Activated T-helper 17 cell treated with anti-CD3 and anti-CD28 coated beads, Interleukin-2, amount 50 U/mL, for 72 hours (primary cell): ENCODE measurements around the gene MBP. TPM values are rescaled to one million over a fixed set of nuclear protein-coding genes. Genes with fewer than 3 reads are reported as not detected.
"Not testable (repeated sequence)": the region's sequence is repeated elsewhere in the genome, so short reads cannot be mapped to it uniquely, and the experiment has no call there.

Source experiments
- ATAC-seq: fragments of 150-1000 bp; cut with Tn5 transposase; replicated peaks from 2 replicates; pipeline ENCODE4 v1.10.0; 2021; ENCODE audit warnings: mild to moderate bottlenecking, moderate library complexity
- H3K27ac Mint-ChIP-seq: one replicate; pipeline ENCODE4 v1.8.0; 2022; ENCODE audit warnings: mixed read lengths
- H3K27me3 Mint-ChIP-seq: one replicate; pipeline ENCODE4 v1.8.0; 2022; ENCODE audit warnings: mixed read lengths
- H3K36me3 Mint-ChIP-seq: one replicate; pipeline ENCODE4 v1.8.0; 2022; ENCODE audit warnings: low read depth, mild to moderate bottlenecking, mixed read lengths
- H3K4me1 Mint-ChIP-seq: one replicate; pipeline ENCODE4 v1.8.0; 2022; ENCODE audit warnings: mixed read lengths
- H3K4me3 Mint-ChIP-seq: one replicate; pipeline ENCODE4 v1.8.0; 2022; ENCODE audit warnings: mild to moderate bottlenecking, mixed read lengths
- H3K9me3 Mint-ChIP-seq: one replicate; pipeline ENCODE4 v1.8.0; 2022; ENCODE audit warnings: mixed read lengths
- total RNA-seq, 2 donors: library from RNA; stranded (reverse); gene quantifications; one replicate each; pipeline ENCODE4 v1.2.3, GENCODE V29; 2022

Gene MBP
- total RNA-seq, 2 donors from 2014 or later: 55.7 to 66.5 TPM

DNA sequence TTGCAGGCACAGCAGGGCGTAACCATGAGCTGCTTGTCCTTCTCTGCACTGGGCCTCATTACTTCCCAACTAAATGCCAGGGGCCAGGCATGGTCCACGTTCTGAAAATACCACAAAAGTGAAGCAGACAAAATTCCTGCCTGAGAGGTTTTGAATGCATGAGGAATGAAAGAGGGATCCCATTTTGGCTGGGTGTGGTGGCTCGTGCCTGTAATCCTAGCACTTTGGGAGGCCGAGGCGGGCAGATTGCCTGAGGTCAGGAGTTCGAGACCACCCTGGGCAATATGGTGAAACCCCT is 139.5 kb downstream of the MBP start:
- Mint-ChIP-seq H3K9me3 (no peaks in the 10 kb centered on the region), H3K27me3 (no peaks in the 10 kb centered on the region), H3K36me3 (no peaks in the 10 kb centered on the region), H3K4me1 (no peaks in the 10 kb centered on the region), H3K27ac (no peak overlapping the region), H3K4me3 (no peak overlapping the region)
- no peak for ATAC-seq

DNA sequence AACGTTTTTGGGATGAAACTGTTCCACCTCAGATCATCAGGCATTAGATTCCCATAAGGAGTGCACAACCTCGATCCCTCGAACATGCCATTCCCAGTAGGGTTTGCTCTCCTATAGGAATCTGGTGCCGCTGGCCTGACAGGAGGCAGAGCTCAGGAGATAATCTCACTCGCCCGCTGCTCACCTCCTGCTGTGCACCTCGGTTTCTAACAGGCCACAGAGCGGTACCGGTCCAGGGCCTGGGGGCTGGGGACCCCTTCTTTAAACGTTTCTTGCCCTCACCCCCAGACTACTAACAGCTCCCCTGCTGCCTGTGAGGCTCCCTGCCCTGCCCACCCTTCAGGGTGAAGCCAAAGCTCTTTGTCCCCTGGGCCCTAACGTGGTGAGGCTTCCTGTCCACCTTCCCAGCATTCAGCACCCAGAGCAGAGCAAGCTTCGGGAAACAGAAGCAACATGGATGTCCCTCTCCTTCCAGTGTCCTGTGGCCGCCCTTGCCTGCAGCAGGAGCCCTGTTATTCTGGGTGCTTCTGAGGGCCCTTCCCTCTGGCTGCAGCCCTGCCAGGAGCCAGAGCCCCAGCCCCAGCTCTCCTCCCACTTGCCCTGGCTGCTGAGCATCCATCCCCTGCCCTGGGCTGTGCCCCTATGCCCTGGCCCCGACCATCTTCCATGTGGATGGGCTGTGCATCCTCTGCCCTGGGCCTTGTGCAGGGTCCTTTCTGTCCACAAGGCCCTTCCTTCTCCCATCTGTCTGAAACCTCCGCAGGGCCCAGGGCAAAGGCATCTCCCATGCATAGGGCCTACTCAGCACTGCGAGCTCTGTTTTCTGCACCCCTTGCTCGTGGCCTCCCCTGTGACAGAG is 140.1 kb downstream of the MBP start:
- H3K4me3 Mint-ChIP-seq: no peak overlapping the region
- no peaks in the 10 kb centered on the region for H3K27me3 Mint-ChIP-seq
- no peaks in the 10 kb centered on the region for H3K9me3 Mint-ChIP-seq
- no peak for ATAC-seq
- H3K4me1 Mint-ChIP-seq: no peaks in the 10 kb centered on the region
- H3K36me3 Mint-ChIP-seq: no peaks in the 10 kb centered on the region
- H3K27ac Mint-ChIP-seq: no peak overlapping the region

DNA sequence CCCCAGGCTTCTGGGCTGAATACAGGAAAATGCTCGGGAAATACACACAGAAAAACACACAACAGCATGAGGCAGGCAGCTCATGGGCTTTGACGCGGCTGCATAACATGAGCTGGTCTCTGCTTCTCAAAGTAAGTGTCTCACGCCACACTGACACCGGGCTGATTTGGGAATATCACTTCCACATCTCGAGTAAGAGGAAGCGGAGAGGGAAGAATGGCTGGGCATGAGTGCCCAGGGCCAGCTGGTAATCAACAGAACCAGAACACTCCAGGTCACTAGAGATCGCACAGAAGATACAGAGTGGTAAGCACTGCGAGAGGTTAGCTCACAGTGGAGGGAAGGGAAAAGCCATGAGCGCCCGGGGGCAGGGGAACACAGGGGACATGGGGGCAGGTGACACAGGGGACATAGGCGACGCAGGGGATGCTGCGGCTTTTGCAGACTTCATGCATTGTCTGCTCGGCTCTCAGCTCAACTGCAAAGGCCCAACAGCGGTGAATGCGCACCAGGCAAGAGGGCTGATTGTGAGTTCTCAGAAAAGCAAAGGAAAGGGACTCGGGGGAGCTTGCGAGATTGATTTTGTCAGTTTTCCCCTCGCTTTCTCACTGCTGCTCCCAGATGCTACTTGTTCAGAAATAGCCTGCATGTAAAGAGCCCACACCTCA is 141.4 kb downstream of the MBP start:
- Mint-ChIP-seq H3K27ac (peak overlapping the region; percentile 34), H3K9me3 (no peaks in the 10 kb centered on the region), H3K27me3 (no peaks in the 10 kb centered on the region), H3K4me3 (no peak overlapping the region), H3K36me3 (no peaks in the 10 kb centered on the region), H3K4me1 (no peaks in the 10 kb centered on the region)
- ATAC-seq: no peak

DNA sequence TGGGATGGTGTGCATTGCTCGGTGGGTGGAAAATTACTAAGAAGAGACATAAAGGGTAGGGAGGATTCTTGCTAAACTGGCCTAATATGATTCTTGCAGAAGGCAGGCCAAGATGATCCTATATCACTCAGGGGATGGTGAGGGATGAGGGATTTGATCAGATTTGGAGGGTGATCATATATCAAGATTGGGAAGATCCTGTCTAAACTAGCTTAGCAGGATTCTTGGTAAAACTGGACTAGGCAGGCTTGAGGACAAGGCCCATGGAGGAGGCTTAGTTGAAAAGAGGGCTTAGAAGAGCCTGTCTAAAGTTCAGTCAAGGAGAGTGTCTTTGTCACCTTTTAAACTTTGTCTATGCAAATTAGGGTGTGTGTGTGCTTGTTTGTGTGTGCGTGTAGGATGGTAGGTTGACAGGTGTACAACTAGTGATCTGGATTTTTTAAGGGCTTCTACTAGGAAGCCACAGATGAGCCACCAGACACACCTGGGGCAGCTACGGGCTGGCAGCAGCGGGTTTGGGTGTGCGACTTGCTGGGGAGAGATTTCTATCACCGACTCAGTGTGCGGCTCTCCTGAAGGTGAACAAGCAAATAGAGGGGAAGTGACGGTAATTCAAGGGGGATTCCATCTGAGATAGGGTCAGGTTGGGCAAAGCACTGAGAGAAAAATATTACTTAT is 142.1 kb downstream of the MBP start:
- H3K4me1 Mint-ChIP-seq, H3K4me3 Mint-ChIP-seq, H3K27me3 Mint-ChIP-seq, H3K9me3 Mint-ChIP-seq, H3K36me3 Mint-ChIP-seq, ATAC-seq: not testable (repeated sequence)
- peak overlapping the region; percentile 34 for H3K27ac Mint-ChIP-seq

DNA sequence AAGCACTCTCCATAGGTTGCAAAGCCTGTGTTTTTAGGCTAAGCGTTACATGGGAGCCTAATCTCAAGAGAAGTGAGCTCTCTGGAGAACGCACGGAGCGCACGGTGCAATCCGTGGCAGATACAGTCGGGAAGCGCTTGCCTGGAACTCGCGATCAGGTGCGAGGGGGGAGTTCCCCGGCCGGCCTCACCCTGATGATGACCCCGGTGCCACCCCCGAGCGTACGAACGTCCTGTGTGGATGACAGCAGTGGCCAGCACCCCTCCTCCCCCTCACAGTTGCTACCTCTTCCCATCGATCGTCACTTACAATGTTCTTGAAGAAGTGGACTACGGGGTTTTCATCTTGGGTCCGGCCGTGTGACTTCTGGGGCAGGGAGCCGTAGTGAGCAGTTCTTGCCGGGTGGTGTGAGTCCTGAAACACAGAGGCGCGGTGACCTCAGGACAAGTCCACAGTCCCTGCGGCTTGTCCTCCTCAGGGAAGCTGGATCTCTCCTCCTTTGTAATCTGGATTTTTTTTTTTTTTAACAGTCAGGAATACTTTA is 142.9 kb downstream of the MBP start:
- no peaks in the 10 kb centered on the region for H3K9me3 Mint-ChIP-seq
- ATAC-seq: no peak
- H3K27me3 Mint-ChIP-seq: no peaks in the 10 kb centered on the region
- no peak overlapping the region for H3K4me3 Mint-ChIP-seq
- H3K4me1 Mint-ChIP-seq: no peaks in the 10 kb centered on the region
- H3K36me3 Mint-ChIP-seq: no peaks in the 10 kb centered on the region
- H3K27ac Mint-ChIP-seq: no peak overlapping the region

DNA sequence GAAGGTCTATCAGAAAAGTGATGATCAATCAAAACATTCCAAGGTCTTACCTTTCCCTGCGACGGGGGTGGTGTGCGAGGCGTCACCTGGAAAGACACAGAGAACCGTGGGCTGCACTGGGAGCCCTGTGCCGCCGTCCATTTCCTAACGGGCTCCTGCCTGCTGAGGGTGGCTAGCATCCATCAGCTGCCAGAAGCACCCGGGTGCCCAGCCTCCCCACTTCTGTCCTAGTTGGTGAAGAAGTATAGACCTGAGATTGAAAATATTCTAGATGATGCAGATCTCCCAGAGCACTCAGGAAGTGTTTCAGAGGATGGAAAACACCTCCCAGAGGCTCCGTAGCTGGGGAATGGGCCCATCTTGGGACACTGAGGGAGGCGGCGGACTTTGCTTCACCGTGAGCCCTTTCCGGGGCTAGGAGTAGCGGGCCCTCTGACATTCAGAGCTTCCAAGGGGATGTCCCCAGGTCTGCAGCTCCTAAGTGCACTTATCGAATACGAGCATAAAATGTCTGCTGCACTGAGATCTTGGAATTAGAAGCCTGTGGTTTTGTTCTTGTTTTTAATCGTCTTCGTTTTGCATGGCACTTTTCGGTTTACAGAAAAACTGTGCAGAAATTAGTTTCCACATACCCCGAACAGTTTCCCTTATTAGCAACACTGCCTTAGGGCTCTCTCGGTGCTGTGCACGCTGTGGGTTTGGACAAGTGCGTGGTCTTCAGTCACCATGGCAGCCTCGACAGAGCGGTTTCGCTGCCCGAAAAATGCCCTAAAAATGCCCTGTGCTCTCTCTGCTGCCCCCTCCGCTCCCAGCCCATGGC is 143.5 kb downstream of the MBP start:
- Mint-ChIP-seq H3K27me3 (no peaks in the 10 kb centered on the region), H3K4me1 (no peaks in the 10 kb centered on the region), H3K9me3 (no peaks in the 10 kb centered on the region), H3K4me3 (no peak overlapping the region), H3K27ac (no peak overlapping the region), H3K36me3 (no peaks in the 10 kb centered on the region)
- peak; percentile 49 for ATAC-seq

DNA sequence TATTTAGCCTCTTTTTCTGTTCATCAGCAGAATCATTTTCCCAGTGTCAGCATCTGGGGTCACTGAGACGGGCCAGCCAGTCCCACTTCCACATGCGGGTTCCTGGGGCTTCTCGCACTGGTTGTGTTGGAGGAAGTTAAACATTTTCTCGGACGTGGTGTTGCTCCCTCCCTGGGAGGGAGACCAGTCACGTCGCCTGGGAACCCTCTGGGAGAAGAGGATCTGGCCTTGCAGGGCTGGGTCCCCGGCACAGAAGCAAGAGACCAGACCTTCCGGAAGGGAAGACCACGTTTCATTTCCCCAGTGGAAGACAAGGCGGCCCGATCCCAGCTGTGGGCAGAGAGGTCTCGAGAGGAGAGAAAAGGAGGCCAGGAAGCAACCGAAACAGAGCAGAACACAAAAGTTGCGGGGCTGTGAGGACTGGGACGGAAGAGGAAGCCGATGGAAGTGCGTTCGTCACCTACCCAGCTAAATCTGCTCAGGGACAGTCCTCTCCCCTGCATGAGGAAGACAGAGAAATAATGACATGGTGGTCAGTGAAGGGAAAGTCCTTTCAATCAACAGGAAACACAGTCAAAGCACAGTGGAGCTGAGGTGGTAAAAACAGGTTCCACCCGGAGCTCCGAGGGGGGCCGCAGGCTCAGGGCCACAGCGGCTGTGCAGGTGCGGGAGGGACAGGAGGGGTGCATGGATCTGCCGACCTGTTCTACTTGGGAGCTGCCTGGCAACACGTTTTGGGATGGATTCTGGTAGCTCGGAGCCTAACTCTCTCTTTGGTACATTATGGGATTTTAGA is 144.4 kb downstream of the MBP start:
- Mint-ChIP-seq H3K27me3 (no peaks in the 10 kb centered on the region), H3K9me3 (no peaks in the 10 kb centered on the region), H3K27ac (no peak overlapping the region), H3K4me1 (no peaks in the 10 kb centered on the region), H3K36me3 (no peaks in the 10 kb centered on the region), H3K4me3 (no peak overlapping the region)
- ATAC-seq: no peak

DNA sequence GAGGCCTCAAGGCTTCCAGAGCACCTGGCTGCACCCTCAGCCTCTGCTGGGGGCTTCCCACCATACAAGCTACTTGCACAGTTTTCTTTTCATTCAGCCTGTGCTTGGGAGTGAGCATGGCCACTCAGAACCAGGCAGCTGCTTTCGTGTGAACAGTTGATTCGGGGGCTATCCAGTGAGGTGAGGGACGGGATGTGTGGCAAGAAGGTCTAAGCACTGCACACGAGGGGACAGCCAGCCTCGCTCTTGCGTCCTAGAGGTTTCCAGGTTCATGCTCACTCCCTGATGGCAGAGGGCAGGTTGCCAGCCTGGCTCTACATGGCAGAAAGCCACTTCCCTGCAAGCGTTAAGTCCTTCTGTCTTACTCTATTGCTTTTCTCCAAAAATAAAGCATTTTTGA is 146.2 kb downstream of the MBP start:
- Mint-ChIP-seq H3K27ac (no peak overlapping the region), H3K4me3 (no peak overlapping the region), H3K36me3 (no peaks in the 10 kb centered on the region), H3K27me3 (no peaks in the 10 kb centered on the region), H3K9me3 (no peaks in the 10 kb centered on the region), H3K4me1 (no peaks in the 10 kb centered on the region)
- ATAC-seq: no peak

DNA sequence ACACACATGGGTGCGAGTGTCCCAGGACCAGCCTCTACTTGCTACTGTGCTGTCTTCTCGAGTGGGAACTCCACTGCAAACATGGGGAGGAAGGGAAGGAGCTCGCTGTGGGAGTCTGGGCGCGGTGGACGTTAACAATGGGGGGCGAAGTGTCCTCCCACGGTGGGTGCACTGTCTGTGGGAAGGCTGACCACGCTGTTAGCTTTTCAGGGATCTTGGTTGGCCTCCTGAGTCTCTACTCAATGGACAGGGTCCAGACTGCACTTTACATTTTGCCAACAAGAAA is 146.7 kb downstream of the MBP start:
- H3K36me3 Mint-ChIP-seq: no peaks in the 10 kb centered on the region

DNA sequence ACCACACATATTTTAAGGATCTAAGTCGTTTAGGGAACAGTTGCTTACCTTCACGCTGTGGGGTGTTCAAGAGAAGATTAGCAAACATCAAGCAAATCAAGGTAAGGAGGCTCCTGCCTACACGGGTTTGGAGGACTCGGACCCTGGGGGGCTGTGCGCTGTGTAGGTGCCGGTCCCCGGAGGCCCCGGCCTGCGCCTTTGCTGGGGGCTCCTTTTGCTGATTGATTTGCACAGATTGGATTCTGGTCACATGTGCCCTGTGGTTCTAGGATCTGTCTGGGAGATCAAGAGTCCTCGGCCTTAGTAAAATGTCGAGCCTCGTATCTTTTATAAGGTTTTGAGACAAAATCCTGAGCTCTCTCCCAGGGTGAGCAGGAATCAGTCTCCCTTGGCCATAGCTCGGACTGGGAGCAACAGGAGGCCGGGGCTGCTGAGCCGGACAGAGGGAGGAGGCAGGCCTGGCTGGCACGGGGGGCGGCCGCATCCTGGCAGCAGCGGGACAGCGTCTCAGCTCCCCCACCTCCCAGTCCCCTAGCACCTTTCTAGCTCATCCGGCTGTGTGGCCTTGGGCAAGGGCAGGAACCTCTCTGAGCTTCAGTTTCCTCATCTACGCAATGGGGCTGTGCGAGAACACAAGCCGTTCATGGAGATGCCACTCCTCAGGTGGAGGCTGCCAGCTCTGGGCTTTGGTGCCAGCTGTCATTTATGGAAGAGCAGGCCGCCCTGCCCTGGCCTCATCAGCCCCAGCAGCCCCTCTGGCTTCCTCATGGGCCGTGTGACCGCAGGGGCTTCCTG is 147.2 kb downstream of the MBP start:
- Mint-ChIP-seq H3K4me1 (no peaks in the 10 kb centered on the region), H3K4me3 (no peak overlapping the region), H3K9me3 (no peaks in the 10 kb centered on the region), H3K27ac (no peak overlapping the region), H3K27me3 (no peaks in the 10 kb centered on the region), H3K36me3 (no peaks in the 10 kb centered on the region)
- no peak for ATAC-seq

More for the DNA sequence above, 146.7 kb downstream of the MBP start:
- H3K4me1 Mint-ChIP-seq: no peaks in the 10 kb centered on the region
- H3K27ac Mint-ChIP-seq: no peak overlapping the region
- H3K27me3 Mint-ChIP-seq: no peaks in the 10 kb centered on the region
- H3K4me3 Mint-ChIP-seq: no peak overlapping the region
- ATAC-seq: no peak
- no peaks in the 10 kb centered on the region for H3K9me3 Mint-ChIP-seq

DNA sequence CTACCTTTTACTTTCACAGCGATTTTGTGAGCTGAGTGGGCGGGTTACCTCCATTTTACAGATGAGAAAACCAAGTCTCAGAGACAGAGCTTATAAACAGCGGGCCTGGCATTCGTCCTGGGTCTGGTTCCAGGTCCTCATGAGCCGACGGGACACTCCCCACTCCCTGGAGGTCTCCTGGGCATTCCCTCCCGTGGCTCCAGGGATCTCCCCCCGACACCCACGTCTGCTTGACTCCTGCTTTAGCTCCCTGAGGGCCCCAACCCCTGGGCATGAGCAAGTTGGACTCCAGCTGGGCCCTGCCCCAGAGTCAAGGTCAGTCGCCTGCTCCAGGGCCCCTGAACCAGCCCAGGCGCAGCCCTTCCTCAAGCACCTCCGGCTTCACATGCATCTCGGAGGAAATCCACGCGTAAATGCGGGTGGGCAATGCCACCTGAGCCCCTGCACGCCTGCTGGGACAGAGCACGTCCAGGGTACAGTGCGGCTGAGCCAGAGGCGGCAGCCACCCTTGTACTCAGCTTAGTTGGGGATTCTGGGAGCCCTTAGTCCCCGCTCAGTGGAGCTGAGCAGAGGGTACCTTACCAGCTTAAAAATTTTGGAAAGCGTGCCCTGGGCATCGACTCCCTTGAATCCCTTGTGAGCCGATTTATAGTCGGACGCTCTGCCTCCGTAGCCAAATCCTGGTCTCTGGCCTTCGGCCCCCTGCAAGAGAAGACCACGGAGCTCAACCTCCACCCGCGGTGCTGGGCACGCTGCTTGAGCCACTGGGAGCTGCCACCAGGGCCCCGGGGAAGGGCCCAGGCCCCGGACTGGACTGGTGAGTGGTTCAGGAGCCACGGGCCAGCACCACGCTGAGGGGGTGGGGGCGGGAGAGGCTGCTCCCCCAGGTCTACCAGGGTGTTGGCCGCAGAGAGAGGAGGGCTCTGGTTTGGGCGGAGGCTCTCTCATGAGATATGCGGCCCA is 148.1 kb downstream of the MBP start:
- Mint-ChIP-seq H3K27me3 (no peaks in the 10 kb centered on the region), H3K9me3 (no peaks in the 10 kb centered on the region), H3K4me3 (no peak overlapping the region), H3K27ac (no peak overlapping the region), H3K36me3 (no peaks in the 10 kb centered on the region), H3K4me1 (no peaks in the 10 kb centered on the region)
- no peak for ATAC-seq

DNA sequence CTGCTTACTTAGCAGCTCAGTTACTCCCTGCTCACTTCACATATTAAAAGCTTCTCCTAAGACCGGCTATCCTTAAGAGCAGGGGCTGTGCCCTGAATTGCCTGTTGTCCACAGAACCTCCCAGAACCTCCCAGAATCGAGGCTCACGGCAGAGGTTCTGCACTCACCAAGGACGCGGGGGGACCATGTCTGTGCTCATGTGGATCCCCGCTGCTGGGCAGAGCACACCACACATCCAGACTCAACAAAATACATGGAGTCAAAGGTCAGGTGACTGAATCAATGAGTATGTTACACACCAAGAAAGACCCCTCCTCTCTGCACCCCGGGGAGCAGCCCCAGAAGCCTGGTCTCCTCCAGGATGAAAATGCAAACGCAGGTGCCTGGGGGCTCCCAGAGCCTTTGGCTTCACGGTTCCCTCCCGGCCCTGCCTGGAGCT is 149.0 kb downstream of the MBP start:
- no peak overlapping the region for H3K4me3 Mint-ChIP-seq
- ATAC-seq: no peak
- H3K27ac Mint-ChIP-seq: no peak overlapping the region
- H3K27me3 Mint-ChIP-seq: no peaks in the 10 kb centered on the region
- H3K36me3 Mint-ChIP-seq: no peaks in the 10 kb centered on the region
- H3K4me1 Mint-ChIP-seq: no peaks in the 10 kb centered on the region
- no peaks in the 10 kb centered on the region for H3K9me3 Mint-ChIP-seq
